GM23338 (cell line): ENCODE data around the gene SULF2. TPM values are rescaled to one million over a fixed set of nuclear protein-coding genes. Genes with fewer than 3 reads are reported as not detected.

Experiments used
- ATAC-seq: fragments of 200-7000 bp; cut with Tn5 transposase; 3 replicates; pipeline ENCODE4 v1.9.1; 2020
- DNase-seq: peaks from one replicate; pipeline ENCODE4 v3.0.0-alpha.2; 2015; ENCODE audit warnings: low spot score
- H2AFZ ChIP-seq: fragments of 200-600 bp; sonication (generic); 2 replicates; pipeline ENCODE4 v1.8.0; 2016; ENCODE audit warnings: antibody characterized with exemption, mild to moderate bottlenecking, moderate library complexity
- H3F3A ChIP-seq: fragments of 200-600 bp; sonication (generic); replicated peaks from 2 replicates; pipeline ENCODE4 v1.8.0; 2017; ENCODE audit warnings: antibody characterized with exemption, mixed run types, low read depth
- H3K27ac ChIP-seq: fragments of 200-600 bp; sonication (generic); 2 replicates; pipeline ENCODE4 v1.6.1; 2016; ENCODE audit warnings: low read depth
- H3K27me3 ChIP-seq: fragments of 200-600 bp; sonication (generic); 2 replicates; pipeline ENCODE4 v1.8.0; 2016; ENCODE audit warnings: mild to moderate bottlenecking, mixed run types, moderate library complexity; ENCODE audit not compliant: insufficient read depth
- H3K36me3 ChIP-seq: fragments of 200-600 bp; sonication (generic); 2 replicates; pipeline ENCODE4 v1.8.0; 2016; ENCODE audit warnings: mild to moderate bottlenecking; ENCODE audit not compliant: insufficient read depth
- H3K4me1 ChIP-seq: fragments of 200-600 bp; sonication (generic); 2 replicates; pipeline ENCODE4 v1.8.0; 2016; ENCODE audit warnings: mild to moderate bottlenecking, moderate library complexity; ENCODE audit not compliant: insufficient read depth
- H3K4me2 ChIP-seq: fragments of 200-600 bp; sonication (generic); 2 replicates; pipeline ENCODE4 v1.7.1; 2017; ENCODE audit warnings: mixed run types
- H3K4me3 ChIP-seq: fragments of 200-600 bp; sonication (generic); 2 replicates; pipeline ENCODE4 v1.6.1; 2016; ENCODE audit warnings: mixed run types
- H3K79me2 ChIP-seq: fragments of 200-600 bp; sonication (generic); replicated peaks from 2 replicates; pipeline ENCODE4 v1.8.0; 2017; ENCODE audit warnings: mild to moderate bottlenecking; ENCODE audit not compliant: insufficient read depth
- H3K9me2 ChIP-seq: fragments of 200-600 bp; sonication (generic); 2 replicates; pipeline ENCODE4 v1.8.0; 2017; ENCODE audit not compliant: insufficient read depth
- H4K20me1 ChIP-seq: fragments of 200-600 bp; sonication (generic); replicated peaks from 2 replicates; pipeline ENCODE4 v1.8.0; 2017; ENCODE audit warnings: mild to moderate bottlenecking; ENCODE audit not compliant: insufficient read depth
- H3K27ac Mint-ChIP-seq: 2 replicates; pipeline ENCODE4 v1.8.0; 2020; ENCODE audit warnings: inconsistent platforms, mild to moderate bottlenecking, moderate library complexity, mixed read lengths
- H3K27me3 Mint-ChIP-seq: 3 replicates; pipeline ENCODE4 v1.8.0; 2022; ENCODE audit warnings: low read depth, mild to moderate bottlenecking, moderate library complexity, mixed read lengths, inconsistent platforms; ENCODE audit not compliant: insufficient read depth, poor library complexity
- H3K36me3 Mint-ChIP-seq: 3 replicates; pipeline ENCODE4 v1.8.0; 2021; ENCODE audit warnings: low read depth, mild to moderate bottlenecking, inconsistent platforms, moderate library complexity, mixed read lengths
- H3K4me1 Mint-ChIP-seq: 3 replicates; pipeline ENCODE4 v1.8.0; 2020; ENCODE audit warnings: mild to moderate bottlenecking, inconsistent platforms, mixed read lengths
- H3K4me3 Mint-ChIP-seq: 3 replicates; pipeline ENCODE4 v1.8.0; 2021; ENCODE audit warnings: moderate library complexity, mild to moderate bottlenecking, inconsistent platforms, mixed read lengths
- H3K9me3 Mint-ChIP-seq: 3 replicates; pipeline ENCODE4 v1.8.0; 2020; ENCODE audit warnings: moderate library complexity, mild to moderate bottlenecking, inconsistent platforms, mixed read lengths
- CREB1 ChIP-seq: fragments of 250-450 bp; sonication (Bioruptor Pico); IDR thresholded peaks from 2 replicates; pipeline ENCODE4 v1.5.0; 2020; ENCODE audit warnings: low read depth, mild to moderate bottlenecking, moderate library complexity
- polyA plus RNA-seq: library from polyadenylated mRNA; unstranded; fragments of >200 nt; fragmentation: Nextera tagmentation; extraction: Ambion mirVana; gene quantifications from 2 replicates; pipeline ENCODE4 v1.2.1, GENCODE V29; 2016
- total RNA-seq: library from RNA; depleted of rRNA; stranded (reverse); fragments of >200 nt; shearing (Covaris generic); gene quantifications from 2 replicates; pipeline ENCODE4 v1.2.3, GENCODE V29; 2014
- TF ChIP-seq, protein P1 (sequence below): fragments of 250-450 bp; sonication (Bioruptor Pico); IDR thresholded peaks from 2 replicates; pipeline ENCODE4 v1.5.0; 2020; ENCODE audit warnings: mild to moderate bottlenecking, moderate library complexity
- TF ChIP-seq, protein P2 (sequence below): IDR thresholded peaks from 2 replicates; pipeline ENCODE4 v1.6.1; 2016; ENCODE audit warnings: antibody characterized with exemption

The SULF2 gene
- total and polyA plus RNA-seq, 2 experiments from 2014 or later, result 9.5 to 20.7 TPM

- TF ChIP-seq, protein P1, sequence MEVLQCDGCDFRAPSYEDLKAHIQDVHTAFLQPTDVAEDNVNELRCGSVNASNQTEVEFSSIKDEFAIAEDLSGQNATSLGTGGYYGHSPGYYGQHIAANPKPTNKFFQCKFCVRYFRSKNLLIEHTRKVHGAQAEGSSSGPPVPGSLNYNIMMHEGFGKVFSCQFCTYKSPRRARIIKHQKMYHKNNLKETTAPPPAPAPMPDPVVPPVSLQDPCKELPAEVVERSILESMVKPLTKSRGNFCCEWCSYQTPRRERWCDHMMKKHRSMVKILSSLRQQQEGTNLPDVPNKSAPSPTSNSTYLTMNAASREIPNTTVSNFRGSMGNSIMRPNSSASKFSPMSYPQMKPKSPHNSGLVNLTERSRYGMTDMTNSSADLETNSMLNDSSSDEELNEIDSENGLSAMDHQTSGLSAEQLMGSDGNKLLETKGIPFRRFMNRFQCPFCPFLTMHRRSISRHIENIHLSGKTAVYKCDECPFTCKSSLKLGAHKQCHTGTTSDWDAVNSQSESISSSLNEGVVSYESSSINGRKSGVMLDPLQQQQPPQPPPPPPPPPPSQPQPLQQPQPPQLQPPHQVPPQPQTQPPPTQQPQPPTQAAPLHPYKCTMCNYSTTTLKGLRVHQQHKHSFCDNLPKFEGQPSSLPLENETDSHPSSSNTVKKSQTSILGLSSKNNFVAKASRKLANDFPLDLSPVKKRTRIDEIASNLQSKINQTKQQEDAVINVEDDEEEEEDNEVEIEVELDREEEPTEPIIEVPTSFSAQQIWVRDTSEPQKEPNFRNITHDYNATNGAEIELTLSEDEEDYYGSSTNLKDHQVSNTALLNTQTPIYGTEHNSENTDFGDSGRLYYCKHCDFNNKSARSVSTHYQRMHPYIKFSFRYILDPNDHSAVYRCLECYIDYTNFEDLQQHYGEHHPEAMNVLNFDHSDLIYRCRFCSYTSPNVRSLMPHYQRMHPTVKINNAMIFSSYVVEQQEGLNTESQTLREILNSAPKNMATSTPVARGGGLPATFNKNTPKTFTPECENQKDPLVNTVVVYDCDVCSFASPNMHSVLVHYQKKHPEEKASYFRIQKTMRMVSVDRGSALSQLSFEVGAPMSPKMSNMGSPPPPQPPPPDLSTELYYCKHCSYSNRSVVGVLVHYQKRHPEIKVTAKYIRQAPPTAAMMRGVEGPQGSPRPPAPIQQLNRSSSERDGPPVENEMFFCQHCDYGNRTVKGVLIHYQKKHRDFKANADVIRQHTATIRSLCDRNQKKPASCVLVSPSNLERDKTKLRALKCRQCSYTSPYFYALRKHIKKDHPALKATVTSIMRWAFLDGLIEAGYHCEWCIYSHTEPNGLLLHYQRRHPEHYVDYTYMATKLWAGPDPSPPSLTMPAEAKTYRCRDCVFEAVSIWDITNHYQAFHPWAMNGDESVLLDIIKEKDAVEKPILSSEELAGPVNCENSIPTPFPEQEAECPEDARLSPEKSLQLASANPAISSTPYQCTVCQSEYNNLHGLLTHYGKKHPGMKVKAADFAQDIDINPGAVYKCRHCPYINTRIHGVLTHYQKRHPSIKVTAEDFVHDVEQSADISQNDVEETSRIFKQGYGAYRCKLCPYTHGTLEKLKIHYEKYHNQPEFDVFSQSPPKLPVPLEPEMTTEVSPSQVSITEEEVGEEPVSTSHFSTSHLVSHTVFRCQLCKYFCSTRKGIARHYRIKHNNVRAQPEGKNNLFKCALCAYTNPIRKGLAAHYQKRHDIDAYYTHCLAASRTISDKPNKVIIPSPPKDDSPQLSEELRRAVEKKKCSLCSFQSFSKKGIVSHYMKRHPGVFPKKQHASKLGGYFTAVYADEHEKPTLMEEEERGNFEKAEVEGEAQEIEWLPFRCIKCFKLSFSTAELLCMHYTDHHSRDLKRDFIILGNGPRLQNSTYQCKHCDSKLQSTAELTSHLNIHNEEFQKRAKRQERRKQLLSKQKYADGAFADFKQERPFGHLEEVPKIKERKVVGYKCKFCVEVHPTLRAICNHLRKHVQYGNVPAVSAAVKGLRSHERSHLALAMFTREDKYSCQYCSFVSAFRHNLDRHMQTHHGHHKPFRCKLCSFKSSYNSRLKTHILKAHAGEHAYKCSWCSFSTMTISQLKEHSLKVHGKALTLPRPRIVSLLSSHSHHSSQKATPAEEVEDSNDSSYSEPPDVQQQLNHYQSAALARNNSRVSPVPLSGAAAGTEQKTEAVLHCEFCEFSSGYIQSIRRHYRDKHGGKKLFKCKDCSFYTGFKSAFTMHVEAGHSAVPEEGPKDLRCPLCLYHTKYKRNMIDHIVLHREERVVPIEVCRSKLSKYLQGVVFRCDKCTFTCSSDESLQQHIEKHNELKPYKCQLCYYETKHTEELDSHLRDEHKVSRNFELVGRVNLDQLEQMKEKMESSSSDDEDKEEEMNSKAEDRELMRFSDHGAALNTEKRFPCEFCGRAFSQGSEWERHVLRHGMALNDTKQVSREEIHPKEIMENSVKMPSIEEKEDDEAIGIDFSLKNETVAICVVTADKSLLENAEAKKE (CRISPR knock-in tag), result no peak
Measured at GRCh38 chr20:47618479-47618878, 166.8 kb downstream of the SULF2 start (continued).

DNA sequence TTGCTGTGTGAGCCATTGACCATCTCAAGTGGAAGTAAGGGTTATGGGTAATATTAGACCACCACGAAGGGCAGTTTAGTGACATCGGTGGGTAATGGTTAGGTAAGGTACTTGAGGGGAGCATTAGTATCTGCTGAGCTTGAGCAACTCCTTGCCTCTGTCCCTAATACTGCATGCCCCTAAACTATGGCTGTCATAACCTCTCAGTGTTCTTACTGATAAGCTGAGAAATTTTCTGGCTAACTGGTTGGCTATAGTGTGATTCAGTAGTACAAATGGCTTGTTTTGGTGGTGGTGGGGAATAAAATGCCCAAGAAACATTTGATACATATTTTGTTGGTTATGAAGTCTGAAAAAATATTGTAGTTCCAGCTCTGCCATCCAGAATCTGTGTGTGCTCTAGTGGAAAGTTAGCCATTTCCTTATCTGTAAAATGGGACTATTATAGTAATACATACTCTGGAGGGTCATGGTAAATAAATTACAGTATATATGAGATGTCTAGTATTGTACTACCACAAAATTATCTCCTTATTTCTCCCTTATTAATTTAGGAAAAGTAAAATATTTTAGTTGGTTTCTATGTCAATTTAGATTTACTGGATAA, 170.5 kb downstream of the SULF2 start:
- no peak overlapping the region for H3K4me3 ChIP-seq
- Mint-ChIP-seq H3K36me3 (no peaks in the 10 kb centered on the region), H3K4me3 (no peak overlapping the region), H3K4me1 (no peaks in the 10 kb centered on the region), H3K27ac (no peak overlapping the region), H3K27me3 (no peaks in the 10 kb centered on the region), H3K9me3 (no peaks in the 10 kb centered on the region)
- no peak overlapping the region for H3K4me2 ChIP-seq
- H3F3A ChIP-seq, result no peaks in the 10 kb centered on the region
- H2AFZ ChIP-seq, result no peak overlapping the region
- H4K20me1 ChIP-seq, result no peaks in the 10 kb centered on the region
- no peaks in the 10 kb centered on the region for H3K4me1 ChIP-seq
- H3K36me3 ChIP-seq, result no peaks in the 10 kb centered on the region
- ATAC-seq (no peak), DNase-seq (no peak)
- peaks cover 44% of the 10 kb centered on the region for H3K79me2 ChIP-seq
- H3K27me3 ChIP-seq, result no peaks in the 10 kb centered on the region
- H3K27ac ChIP-seq, result no peak overlapping the region
- H3K9me2 ChIP-seq, result no peaks in the 10 kb centered on the region
- TF ChIP-seq, protein P2, sequence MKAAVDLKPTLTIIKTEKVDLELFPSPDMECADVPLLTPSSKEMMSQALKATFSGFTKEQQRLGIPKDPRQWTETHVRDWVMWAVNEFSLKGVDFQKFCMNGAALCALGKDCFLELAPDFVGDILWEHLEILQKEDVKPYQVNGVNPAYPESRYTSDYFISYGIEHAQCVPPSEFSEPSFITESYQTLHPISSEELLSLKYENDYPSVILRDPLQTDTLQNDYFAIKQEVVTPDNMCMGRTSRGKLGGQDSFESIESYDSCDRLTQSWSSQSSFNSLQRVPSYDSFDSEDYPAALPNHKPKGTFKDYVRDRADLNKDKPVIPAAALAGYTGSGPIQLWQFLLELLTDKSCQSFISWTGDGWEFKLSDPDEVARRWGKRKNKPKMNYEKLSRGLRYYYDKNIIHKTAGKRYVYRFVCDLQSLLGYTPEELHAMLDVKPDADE, result no peak
- no peak for TF ChIP-seq CREB1
- TF ChIP-seq, protein P1 (CRISPR knock-in tag), result no peak
